ENCODE measurements around the gene MPZL2.

- TF ChIP-seq POLR2A (IDR thresholded peaks at IDR 0.05) (no peak), CTCF (IDR thresholded peaks at IDR 0.05) (no peak)
These were observed 27.9 kb downstream of the MPZL2 start for GRCh38 chr11:118236170-118236569.

Data from adrenal gland (tissue), 5 donors.